T-helper 22 cell (primary cell): ENCODE results near the gene CARD19.
"Not testable (repeated sequence)": the region's sequence is repeated elsewhere in the genome, so short reads cannot be mapped to it uniquely, and the experiment has no call there.

Experiments used
- DNase-seq: peaks from one replicate; pipeline ENCODE4 v3.0.0-alpha.2; 2020; ENCODE audit warnings: low read depth

Gene CARD19

GRCh38 chr9:93107151-93107824, 11.3 kb downstream of the CARD19 start:
- DNase-seq, result no peak

DNA sequence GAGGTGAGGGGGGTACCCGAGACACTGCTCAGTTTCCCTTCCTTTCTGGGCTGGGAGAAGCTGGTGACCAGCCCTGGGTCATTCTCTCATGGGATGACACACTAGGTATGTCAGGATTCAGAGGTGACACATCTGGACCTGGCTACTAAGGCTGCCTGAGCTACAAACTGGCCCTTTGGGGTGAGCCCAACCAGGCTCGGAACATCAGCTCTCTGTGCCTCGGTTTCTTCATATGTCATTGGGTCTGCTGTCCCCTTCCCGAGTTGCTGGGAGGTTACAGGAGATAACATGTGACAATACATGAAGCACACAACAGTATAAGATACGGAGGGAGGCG, 11.8 kb downstream of the CARD19 start:
- no peak for DNase-seq

DNA sequence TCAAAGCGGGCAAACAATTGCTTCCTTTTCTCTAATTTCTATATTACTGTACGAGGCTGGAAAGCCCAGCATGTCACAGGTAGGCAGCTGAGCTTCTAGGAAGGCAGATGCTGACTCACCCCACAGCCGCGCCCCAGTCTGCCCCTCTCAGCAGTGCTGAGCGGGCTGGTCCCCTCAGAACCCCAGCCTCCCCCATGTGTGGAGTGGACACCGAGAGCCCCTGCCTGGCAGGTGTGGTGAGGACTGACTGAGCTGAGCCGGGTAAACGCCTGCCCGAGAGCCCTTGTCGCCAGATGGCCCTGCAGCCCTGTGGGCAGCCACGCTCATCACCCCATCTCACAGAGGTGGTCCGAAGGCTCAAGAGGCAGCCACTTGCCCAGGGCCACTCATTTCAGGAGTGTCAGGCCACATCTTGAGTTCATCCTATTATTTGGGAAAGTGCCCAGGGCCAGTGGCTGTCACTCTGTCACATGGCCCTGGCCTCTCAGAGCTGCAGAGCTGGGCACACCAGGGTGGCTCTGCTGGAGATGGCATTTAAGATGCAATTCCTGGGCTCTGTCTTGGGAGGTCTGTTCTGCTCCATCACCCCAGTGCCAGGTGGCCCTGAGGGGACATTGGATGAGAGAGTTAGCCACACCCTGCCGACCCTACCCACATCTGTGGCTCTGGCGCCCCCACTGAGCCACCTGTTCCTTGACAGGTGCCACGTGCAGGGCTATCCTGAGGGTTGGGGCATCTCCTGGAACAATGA, 12.4 kb downstream of the CARD19 start:
- no peak for DNase-seq

GRCh38 chr9:93110311-93110855, 14.4 kb downstream of the CARD19 start:
- no peak for DNase-seq

DNA sequence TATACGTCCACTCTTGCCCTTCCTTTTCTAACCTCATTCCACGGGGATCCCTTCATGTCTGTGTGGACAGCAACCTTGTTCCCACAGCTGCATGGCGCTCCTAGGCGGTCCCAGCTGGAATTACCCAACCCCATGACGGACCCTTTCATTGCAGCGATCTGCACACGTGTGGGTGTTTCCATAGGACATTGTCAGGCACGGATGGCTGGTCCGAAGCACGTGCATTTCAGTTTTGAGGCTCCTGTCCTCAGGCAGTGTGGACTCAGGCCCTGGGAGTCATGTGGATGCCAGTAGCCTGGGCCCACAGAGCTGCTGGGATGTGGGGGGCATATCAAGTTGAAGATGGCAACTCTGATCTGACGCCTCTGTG, 15.0 kb downstream of the CARD19 start:
- DNase-seq, result no peak

DNA sequence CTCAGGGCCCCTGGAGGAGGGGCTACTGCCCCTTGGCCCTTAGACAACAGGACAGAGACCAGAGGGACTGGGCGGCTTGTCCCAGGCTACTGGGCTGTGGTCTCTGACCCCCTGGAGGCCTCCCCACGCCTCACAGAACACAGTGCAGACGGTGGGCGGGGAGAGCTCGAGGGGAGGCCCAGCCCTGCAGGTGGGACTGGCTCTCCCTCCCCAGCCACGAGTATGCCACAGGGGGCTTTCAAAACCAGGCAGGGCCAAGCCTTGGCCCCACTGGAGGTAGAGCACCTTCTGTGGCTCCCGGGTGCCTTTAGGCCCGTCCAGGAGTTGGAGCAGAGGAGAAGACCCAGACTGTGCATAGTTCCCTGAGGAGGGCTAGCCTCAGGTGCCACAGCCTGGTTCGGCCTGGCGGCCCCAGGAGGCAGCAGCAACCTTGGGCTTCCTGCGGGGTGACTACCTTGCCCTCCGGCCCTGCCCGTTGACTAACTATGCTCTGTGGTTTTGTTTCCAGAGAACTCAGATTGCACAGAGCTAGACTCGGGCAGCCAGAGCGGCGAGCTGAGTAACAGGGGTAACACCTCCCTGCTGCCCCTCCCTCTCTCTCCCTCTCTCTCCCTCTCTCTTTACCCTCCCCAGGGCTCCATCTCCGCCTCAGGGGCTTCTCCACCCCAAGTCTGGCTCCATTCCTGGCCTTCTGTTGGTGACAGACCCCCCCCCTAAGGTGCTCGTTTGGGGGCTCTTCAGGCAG, 15.5 kb downstream of the CARD19 start:
- DNase-seq, result no peak

DNA sequence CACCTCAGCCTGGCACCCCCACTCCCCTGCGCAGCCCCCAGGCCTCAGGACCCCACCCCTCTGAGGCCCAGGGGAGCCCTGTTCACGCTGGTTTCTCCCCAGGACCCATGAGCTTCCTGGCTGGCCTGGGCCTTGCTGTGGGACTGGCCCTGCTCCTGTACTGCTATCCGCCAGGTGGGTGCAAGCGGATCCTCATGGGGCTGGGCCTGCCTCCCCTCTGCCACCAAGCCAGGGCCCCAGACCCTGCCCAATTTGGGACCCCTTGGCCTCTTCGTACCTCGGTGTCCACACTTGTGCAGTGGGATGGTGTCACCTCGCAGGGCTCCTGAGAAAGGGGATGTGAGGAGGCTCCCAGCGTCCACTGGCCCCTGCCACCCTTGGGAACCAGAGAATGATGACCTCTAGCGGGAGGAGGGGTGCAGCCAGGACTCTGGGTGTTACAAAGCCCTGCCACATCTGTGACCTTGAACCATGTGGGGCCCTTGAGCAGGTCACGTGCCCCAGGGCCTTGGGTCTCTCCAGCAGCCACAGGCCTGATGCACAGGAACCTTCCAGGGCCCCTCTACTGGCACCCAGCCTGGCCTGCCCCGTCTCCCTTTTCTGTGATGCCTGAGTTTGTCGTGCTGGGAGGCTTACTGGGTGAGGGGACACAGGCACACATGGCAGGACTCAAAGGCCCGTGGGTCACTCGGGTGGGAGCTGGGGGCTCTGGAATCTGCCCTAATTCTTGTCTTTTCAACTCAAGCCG, 16.3 kb downstream of the CARD19 start:
- no peak for DNase-seq

GRCh38 chr9:93112864-93113389, 16.9 kb downstream of the CARD19 start:
- DNase-seq, result no peak

DNA sequence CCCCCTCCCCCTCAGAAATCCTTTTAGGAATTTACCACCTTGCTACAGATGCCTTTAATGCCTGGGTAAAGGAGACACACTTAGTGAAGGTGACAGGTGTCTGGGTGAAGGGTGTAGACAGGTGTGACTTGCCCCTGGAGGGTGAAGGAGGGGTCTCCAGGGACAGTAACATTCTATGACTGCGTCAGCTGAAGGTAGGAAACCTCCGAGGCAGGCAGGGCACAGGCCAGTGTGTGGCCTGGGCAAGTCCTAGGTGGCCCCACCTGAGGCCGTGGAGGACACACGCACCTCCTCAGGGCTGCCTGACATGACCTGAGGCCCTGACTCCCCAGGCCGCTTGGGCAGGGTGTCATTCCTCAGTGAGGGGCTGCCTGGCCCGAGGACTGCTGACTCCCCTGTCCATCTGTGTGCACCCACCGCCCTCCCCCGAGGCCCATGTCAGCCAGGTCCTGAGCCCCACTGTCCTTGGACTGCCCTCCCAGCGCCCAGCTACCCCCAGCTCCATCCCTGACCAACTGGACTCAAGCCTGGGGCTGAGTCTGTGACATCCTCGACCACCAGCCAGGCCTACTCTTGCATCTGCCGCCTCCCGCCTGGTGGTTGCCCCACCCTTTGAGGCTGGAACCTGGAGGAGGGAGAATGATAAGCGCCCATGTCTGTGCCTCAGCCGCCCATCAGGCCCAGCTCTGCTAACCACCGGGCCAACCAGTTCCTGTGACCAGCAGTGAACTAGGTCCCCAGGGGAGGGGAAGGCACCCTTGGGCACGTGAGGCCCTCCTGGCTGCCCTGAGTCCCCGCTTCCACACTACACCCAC, 18.4 kb downstream of the CARD19 start:
- DNase-seq, result no peak

- no peak for DNase-seq
These were observed 18.9 kb downstream of the CARD19 start for GRCh38 chr9:93114984-93115335.

DNA sequence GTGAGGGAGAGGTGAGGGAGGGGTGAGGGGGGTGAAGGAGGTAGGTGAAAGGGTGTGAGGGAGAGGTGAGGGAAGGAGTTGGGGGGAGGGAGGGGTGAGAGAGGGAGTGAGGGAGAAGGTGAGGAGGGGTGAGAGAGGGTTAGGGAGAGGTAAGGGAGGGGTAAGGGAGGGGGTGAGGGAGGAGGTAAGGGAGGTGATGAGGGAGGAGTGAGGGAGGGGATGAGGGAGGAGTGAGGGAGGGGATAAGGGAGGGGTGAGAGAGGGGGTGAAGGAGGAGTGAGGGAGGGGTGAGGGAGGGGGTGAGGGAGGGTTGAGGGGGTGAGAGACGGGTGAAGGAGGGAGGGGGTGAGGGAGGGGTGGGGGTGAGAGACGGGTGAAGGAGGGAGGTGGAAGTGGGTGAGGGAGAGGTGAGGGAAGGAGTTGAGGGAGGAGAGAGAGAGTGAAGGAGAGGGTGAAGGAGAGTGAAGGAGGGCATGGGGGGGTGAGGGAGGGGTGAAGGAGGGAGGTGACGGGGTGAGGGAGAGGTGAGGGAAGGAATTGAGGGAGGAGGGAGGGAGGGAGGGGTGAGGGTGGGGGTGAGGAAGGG, 19.6 kb downstream of the CARD19 start:
- no peak for DNase-seq

DNA sequence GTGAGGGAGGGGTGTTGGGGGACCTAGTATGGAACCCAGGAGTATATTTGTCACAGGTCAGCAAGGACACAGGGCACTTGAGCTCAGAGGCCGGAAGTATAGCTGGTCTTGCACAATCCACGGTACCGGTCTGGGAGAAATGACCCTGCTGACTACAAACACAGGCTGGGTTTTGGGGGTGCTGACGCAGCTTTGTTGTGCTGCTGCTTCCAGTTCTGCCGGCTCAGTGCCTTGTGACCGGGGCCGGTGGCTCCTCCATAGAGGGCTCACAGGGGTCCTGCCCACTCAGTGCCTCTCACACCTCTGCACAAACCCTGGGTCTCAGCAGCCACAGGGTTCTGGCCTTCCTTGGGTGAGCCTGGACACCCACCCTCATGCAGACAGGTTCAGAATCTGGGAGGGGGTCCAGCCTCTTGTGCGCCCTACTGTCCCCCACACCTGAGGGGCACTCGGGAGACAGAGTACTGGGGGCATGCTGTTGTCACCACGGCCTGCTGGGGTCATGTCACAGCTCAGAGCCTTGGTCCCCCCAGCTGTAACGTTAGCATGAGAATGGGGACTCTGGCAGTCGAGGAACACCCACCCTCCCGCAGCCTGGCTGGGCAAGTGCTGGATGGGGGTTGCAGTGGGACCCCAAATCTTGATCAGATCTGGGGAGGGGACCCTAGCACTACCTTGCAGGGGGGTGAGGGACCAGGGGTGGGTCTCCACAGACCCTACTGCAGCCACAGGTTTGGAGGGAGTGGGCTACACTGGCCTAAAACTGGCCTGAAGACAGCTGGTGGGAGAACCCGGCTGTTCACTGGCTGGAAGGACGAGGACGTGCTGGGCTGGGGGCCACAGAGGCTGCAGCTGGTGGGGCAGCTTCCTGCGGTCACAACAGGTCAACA, 20.3 kb downstream of the CARD19 start:
- no peak for DNase-seq

- DNase-seq, result not testable (repeated sequence)
These were observed 21.5 kb downstream of the CARD19 start for GRCh38 chr9:93117521-93117920.

GRCh38 chr9:93117924-93118862, 22.2 kb downstream of the CARD19 start:
- no peak for DNase-seq

DNA sequence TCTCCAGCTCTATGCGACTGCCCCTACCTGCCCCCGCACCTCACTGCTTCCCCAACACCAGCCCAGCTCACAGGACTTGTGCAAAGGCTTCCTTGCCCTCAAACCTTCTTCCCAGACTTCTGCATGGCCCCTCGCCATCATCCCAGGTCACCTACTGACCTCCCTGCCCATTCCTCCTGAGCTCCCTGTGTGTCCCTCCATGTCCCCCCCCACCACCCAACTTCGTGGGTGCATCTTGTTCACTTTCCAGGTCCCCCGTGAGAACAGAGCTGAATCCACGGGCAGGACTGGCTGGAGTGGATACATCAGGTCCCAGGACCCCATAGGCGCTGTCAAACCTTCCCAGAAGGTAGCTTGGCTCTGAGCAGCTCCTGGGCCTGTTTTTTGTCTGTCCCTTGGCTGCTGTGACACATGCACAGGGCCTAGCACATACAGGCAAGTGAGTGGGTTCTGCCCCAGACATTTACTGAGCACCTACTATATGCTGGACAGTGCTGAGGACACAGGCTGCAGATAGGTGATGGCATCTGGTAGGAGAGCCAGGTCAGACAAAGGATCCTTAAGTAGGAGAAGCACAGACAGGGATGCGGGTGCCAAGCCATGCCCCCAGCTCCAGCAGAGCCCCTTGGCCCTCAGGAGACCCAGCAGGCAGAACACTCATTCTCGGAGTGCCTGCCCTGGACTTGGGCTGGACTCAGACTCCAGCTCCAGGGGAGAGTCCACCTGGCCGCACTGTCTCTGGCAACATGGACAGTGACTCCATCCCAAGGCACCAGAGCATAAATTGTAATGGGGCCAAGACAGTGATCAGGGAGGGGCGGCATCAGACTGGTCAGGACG, 23.1 kb downstream of the CARD19 start:
- DNase-seq, result no peak

- no peak for DNase-seq
These were observed 23.6 kb downstream of the CARD19 start for GRCh38 chr9:93119703-93119952.

DNA sequence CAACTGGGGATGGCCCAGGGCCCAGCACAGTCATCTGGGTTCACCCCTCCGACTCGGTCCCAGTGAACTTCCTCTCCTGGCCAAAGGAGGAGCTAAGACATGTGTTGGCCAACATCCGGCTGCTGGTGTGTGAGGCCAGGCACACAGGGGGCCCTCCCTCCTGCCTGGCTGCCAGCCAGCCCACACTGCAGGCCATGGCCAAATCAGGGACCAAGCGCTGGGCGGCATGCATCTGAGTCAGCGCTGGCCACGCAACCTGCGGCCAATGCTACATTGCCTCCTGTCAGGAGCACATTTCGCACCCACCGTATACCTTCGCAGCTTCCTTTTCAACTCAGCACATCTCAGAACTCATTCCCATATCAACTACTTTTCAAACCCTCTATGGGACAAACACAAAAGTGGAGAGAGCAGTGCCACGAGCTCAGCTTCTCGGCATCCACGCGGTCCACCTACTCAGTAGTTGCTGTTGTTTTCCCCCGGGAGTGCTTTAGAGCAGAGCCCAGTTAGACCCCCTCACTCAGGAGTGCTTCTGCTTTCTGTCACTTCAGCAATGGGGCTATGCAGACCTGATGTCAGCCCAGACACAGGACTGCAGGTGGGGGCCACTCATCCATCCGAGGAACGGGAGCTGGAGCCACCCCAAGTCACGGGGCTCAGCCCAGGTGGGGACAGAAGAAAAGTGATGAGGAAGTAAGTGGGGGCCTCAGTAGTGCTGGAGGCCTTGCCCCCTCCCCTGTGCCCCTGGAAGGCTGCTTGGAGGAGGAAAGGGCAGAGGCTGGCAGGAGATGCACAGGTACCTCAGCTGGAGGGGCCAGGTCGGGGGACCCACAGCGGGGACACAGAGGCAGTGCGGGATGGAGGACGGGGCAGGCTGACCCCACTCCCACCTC, 24.2 kb downstream of the CARD19 start:
- no peak for DNase-seq
